SK-N-SH treated with all-trans-retinoic acid at 6 μM for 48 hours (cell line): ENCODE data around the gene MYO3B.

ENCODE experiments used
- BACH2 ChIP-seq: fragments of 250-450 bp; sonication (Bioruptor Pico); IDR thresholded peaks from 2 replicates; pipeline ENCODE4 v1.9.0; 2021; ENCODE audit warnings: mild to moderate bottlenecking, borderline replicate concordance
- CREB5 ChIP-seq: fragments of 250-450 bp; sonication (Bioruptor Pico); IDR thresholded peaks from 2 replicates; pipeline ENCODE4 v1.5.1; 2020; ENCODE audit warnings: low read depth, mild to moderate bottlenecking, moderate library complexity
- GLIS3 ChIP-seq: fragments of 250-450 bp; sonication (Bioruptor Pico); IDR thresholded peaks from 2 replicates; pipeline ENCODE4 v1.5.0; 2020; ENCODE audit warnings: mild to moderate bottlenecking, moderate library complexity
- PATZ1 ChIP-seq: fragments of 250-450 bp; sonication (Bioruptor Pico); IDR thresholded peaks from 2 replicates; pipeline ENCODE4 v1.8.0; 2020; ENCODE audit warnings: mild to moderate bottlenecking, moderate library complexity, borderline replicate concordance
- PPARA ChIP-seq: fragments of 250-450 bp; sonication (Bioruptor Pico); IDR thresholded peaks from 2 replicates; pipeline ENCODE4 v1.5.0; 2020; ENCODE audit warnings: mild to moderate bottlenecking, borderline replicate concordance
- RARB ChIP-seq: fragments of 250-450 bp; sonication (Bioruptor Pico); IDR thresholded peaks from 2 replicates; pipeline ENCODE4 v1.8.0; 2021; ENCODE audit warnings: mild to moderate bottlenecking, moderate library complexity
- TCF4 ChIP-seq: fragments of 250-450 bp; sonication (Bioruptor Pico); IDR thresholded peaks from 2 replicates; pipeline ENCODE4 v1.8.0; 2021; ENCODE audit warnings: mild to moderate bottlenecking, moderate library complexity, borderline replicate concordance
- TOX ChIP-seq: fragments of 250-450 bp; sonication (Bioruptor Pico); IDR thresholded peaks from 2 replicates; pipeline ENCODE4 v1.8.0; 2021; ENCODE audit warnings: mild to moderate bottlenecking, moderate library complexity, borderline replicate concordance
- ZC3H10 ChIP-seq: fragments of 250-450 bp; sonication (Bioruptor Pico); IDR thresholded peaks from 2 replicates; pipeline ENCODE4 v1.5.1; 2021; ENCODE audit warnings: mild to moderate bottlenecking, moderate library complexity
- ZFP30 ChIP-seq: fragments of 450-650 bp; formaldehyde crosslinking; IDR thresholded peaks from 2 replicates; pipeline ENCODE4 v1.5.0; 2022; ENCODE audit warnings: mild to moderate bottlenecking, moderate library complexity

GRCh38 chr2:170582751-170583463 is 405.0 kb downstream of the MYO3B start:
- TF ChIP-seq GLIS3 (no peak), ZC3H10 (CRISPR knock-in tag) (no peak), TOX (CRISPR knock-in tag) (no peak), RARB (CRISPR knock-in tag) (no peak), CREB5 (no peak), PATZ1 (CRISPR knock-in tag) (no peak), TCF4 (no peak), ZFP30 (no peak), PPARA (CRISPR knock-in tag) (no peak), BACH2 (CRISPR knock-in tag) (no peak)
